ENCODE measurements around the gene ARHGAP44. TPM values are rescaled to one million over a fixed set of nuclear protein-coding genes. Genes with fewer than 3 reads are reported as not detected.

Gene ARHGAP44
- total RNA-seq = under 1 TPM; 0.06 TPM

- CTCF ChIA-PET = no interaction called here
Observed at GRCh38 chr17:12789481-12790248, at the start of gene ARHGAP44. Gene ARHGAP44 (plus strand): TSS chr17:12789498. CDS start chr17:12789839, 341 bp downstream.

GRCh38 chr17:12739500-12739899, 49.8 kb upstream of the ARHGAP44 start:
- POLR2A ChIA-PET = no interaction called here
- CTCF ChIA-PET = no interaction called here

More at GRCh38 chr17:12789481-12790248, at the start of gene ARHGAP44:
- POLR2A ChIA-PET = no interaction called here

GRCh38 chr17:12743046-12743445, 46.3 kb upstream of the ARHGAP44 start:
- POLR2A ChIA-PET = no interaction called here

GRCh38 chr17:12744298-12744697, 45.0 kb upstream of the ARHGAP44 start:
- POLR2A ChIA-PET = no interaction called here
- CTCF ChIA-PET = no interaction called here

More at GRCh38 chr17:12743046-12743445, 46.3 kb upstream of the ARHGAP44 start:
- CTCF ChIA-PET = no interaction called here

- ChIA-PET CTCF (no interaction called here), POLR2A (no interaction called here)
Observed at GRCh38 chr17:12744786-12745185, 44.5 kb upstream of the ARHGAP44 start.

GRCh38 chr17:12745486-12745885, 43.8 kb upstream of the ARHGAP44 start:
- ChIA-PET POLR2A (no interaction called here), CTCF (no interaction called here)

GRCh38 chr17:12756786-12757185, 32.5 kb upstream of the ARHGAP44 start:
- POLR2A ChIA-PET = no interaction called here
- CTCF ChIA-PET = no interaction called here

- POLR2A ChIA-PET = no interaction called here
- CTCF ChIA-PET = no interaction called here
Observed at GRCh38 chr17:12759090-12759489, 30.2 kb upstream of the ARHGAP44 start.

GRCh38 chr17:12765548-12765947, 23.8 kb upstream of the ARHGAP44 start:
- ChIA-PET CTCF (no interaction called here), POLR2A (no interaction called here)

- CTCF ChIA-PET = no interaction called here
Observed at GRCh38 chr17:12768255-12768654, 21.0 kb upstream of the ARHGAP44 start.

GRCh38 chr17:12769981-12770380, 19.3 kb upstream of the ARHGAP44 start:
- ChIA-PET POLR2A (no interaction called here), CTCF (no interaction called here)

More at GRCh38 chr17:12768255-12768654, 21.0 kb upstream of the ARHGAP44 start:
- POLR2A ChIA-PET = no interaction called here

GRCh38 chr17:12773153-12773552, 16.1 kb upstream of the ARHGAP44 start:
- ChIA-PET POLR2A (no interaction called here), CTCF (no interaction called here)

- ChIA-PET POLR2A (no interaction called here), CTCF (no interaction called here)
Observed at GRCh38 chr17:12789075-12789480, 220 bp upstream of the ARHGAP44 start.

- ChIA-PET CTCF (no interaction called here), POLR2A (no interaction called here)
Observed at GRCh38 chr17:12790249-12791106, 1.2 kb downstream of the ARHGAP44 start.

GRCh38 chr17:12794919-12795532, 5.7 kb downstream of the ARHGAP44 start:
- CTCF ChIA-PET = no interaction called here
- POLR2A ChIA-PET = no interaction called here

GRCh38 chr17:12800855-12801365, 11.6 kb downstream of the ARHGAP44 start:
- ChIA-PET POLR2A (no interaction called here), CTCF (no interaction called here)

GRCh38 chr17:12806630-12807029, 17.3 kb downstream of the ARHGAP44 start:
- CTCF ChIA-PET = no interaction called here
- POLR2A ChIA-PET = no interaction called here

GRCh38 chr17:12808723-12809122, 19.4 kb downstream of the ARHGAP44 start:
- POLR2A ChIA-PET = no interaction called here
- CTCF ChIA-PET = no interaction called here

GRCh38 chr17:12812877-12813276, 23.6 kb downstream of the ARHGAP44 start:
- POLR2A ChIA-PET = no interaction called here
- CTCF ChIA-PET = no interaction called here

- POLR2A ChIA-PET = no interaction called here
- CTCF ChIA-PET = no interaction called here
Observed at GRCh38 chr17:12813664-12814063, 24.4 kb downstream of the ARHGAP44 start.

GRCh38 chr17:12814718-12815117, 25.4 kb downstream of the ARHGAP44 start:
- CTCF ChIA-PET = no interaction called here

More at GRCh38 chr17:12814718-12815117, 25.4 kb downstream of the ARHGAP44 start:
- POLR2A ChIA-PET = no interaction called here
